Amniotic epithelial cell (primary cell): ENCODE data around the gene PPM1A.

Experiments used
- DNase-seq: peaks from one replicate; pipeline ENCODE4 v3.0.0-alpha.2; 2010; ENCODE audit warnings: low read depth

The PPM1A gene

DNA sequence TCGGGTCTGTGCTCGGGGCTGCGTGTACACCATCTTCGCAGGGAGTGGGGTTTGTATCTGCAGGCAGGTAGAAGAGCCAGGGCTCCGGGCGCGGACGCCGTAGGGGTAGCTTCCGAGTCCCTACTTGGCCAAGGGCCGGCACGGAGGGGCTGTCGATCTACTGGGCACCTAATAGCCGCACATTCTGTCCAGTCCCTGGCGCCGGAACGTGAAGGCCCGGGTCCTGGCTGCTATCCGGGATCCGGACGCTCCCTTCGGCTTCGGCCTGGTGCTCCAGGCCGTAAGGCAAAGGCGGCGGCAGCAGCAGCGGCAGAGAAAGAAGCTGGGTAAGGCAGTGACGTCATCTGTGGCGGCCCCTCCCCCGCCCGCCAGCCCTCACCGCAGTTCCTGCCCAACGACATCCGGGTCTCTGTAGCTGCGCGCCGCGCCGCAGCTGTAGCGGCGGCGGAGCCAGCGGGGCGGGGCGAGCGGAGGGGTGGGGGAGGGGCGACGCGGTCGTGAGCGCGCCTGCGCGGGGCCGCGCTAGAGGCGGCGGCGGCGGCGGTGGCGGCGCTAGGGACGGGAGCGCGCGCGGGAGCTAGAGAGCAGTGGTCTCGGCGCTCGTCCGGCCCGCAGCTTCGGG, at the start of gene PPM1A:
Gene PPM1A (plus strand): TSS at position 525 of the 622 bp plus-strand sequence. CDS start 33,483 bp downstream, outside the sequence.
- peak; percentile 90 for DNase-seq

DNA sequence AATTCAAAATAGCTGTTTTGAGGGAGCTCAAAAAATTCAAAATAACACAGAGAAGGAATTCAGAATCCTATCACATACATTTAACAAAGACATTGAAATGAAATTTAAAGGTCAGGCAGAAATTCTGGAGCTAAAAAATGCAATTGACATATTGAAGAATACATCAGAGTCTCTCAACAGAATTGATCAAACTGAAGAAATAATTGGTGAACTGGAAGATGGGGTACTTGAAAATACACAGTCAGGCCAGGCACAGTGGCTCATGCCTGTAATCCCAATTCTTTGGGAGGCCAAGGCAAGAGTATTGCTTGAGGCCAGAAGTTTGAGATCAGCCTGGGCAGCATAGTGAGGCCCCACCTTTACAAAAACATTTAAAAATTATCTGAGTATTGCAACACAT, 49.7 kb upstream of the PPM1A start:
- no peak for DNase-seq

DNA sequence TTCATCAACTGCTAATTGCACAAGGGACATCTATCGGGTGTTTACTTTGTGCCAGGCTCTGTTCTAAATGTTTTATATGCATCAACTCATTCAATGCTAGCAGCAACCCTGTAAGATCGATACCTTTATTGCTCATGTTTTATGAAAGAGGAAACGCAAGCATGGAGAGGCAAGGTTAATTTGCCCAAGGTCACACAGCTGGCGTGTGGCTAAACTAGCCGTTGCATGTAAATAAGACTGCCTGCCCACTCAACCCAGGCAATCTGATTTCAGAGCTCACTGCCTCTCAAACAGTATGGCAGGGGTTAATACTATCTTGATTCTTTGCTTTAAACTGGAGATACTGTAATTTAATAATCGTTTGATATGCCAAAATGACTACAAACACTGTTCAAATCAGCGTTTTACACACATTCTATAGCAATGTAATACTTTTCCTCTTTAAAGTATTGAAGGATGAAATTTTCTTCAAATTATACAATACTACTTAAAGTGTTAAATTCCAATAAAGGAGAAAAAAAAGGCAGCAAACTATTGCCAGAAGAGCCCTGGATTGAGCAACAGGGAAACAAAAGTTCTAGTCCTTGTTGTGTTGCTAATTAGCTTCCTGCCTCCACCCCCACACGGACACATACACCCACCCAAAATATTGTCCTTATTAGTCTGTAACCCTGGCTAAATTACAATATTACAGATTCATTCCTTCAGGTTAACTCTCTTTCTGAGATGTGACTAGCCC, 44.7 kb upstream of the PPM1A start:
- no peak for DNase-seq

DNA sequence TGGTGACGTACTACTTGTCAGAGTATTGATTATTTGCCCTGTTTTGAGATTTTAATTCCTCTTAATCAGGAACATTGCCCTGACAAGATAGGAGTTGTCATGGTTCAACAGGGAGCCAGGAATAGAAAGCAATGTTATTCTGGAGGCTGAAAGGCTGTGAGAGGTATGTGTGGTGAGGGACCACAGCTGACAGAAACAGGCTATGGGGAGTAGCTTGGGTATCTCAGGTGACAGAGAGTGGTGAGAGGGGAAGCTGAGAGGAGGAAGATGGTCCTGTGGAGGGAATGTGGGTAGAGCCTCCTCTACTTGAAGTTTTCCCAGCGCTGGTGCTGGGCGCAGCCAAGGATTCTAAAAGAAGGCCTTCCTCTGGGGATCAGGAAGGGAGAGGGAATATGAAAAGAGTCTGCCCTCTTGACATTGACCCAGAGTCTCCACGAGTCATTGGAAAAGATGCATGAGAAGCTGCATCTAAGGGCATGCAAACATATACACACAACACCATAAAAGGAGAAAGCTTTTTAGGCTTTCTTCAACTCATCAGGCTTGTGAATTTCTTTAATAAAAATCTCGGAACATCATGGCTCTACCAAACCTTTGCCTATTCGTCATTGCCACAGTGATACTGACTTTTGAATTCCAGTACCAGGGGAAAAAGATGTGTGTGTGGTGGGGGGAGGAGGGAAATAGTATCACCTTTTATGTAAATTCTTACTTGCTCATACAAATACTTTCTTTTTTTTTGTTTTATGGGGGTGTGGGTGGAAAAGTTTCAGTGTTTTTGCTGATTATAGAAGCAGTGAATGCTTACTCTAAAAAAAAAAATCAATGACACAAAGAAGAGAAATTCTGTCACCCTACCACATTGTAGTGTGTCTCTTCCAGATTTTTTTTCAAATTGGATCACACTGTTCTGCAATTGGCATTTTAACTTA, 43.9 kb upstream of the PPM1A start:
- no peak for DNase-seq

DNA sequence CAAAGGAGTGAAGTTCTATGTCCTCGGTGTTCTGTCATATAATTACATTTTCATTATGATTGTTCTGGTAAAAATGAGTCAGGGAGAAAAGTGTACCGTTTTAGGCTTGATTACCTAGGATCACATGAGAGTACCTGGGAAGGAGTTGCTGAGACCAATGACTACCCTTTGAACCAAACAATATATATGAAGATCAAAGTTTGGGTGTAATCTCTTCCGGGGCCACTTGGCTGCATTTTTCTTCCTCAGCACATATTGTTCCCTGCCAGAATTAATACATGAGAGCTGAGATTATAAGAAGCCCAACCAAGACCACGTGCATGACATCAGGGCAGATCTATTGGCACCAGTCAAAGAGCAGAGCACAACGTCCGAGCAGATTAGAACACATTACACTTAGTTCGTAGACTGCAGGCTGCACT, 42.8 kb upstream of the PPM1A start:
- DNase-seq: no peak

DNA sequence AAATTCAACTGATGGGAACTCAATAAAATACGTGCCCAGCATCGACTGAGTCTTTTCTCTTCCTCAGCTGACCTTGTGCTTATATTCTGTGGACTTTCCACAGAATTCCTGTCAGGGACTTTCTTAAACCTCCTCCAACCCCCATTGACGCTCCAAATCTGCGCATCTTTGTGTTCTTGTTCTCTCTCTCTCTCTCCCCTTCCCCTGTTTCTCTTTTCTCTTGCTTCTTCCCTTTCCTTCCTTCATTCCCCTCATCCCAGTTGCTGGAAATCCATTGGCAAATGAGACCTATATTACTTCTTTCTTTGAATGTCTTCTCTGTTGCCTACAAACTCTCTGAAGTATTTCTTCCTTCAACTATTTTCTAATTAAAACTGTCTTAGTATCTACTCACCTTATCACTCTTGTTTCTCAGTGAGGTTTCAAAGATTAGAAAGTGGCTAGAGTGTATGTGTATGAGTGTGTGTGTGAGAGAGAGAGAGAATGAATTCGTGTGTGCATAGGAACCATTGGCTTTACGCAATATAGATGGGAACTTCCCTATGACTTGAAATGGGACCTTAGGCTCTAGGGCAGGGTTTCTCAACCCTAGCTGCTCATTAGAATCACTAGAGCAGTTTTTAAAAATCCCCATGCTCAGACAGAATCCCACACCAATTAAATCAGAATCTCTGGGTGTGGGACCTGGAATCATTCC, 42.0 kb upstream of the PPM1A start:
- DNase-seq: no peak

DNA sequence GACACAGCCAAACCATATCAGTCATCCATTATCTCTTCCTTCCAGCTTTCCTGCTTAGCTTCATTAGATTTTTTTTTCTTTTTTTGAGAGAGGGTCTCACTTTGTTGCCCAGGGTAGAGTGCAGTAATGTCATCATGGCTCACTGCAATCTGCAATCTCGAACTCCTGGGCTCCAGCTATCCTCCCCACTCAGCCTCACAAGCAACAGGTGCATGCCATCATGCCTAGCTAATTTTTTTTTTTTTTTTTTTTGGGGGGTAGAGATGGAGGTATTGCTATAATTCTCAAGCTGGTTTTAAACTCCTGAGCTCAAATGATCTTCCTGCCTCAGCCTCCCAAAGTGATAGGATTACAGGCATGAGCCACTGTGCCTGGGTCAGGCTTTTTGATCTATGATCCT, 38.3 kb upstream of the PPM1A start:
- no peak for DNase-seq

DNA sequence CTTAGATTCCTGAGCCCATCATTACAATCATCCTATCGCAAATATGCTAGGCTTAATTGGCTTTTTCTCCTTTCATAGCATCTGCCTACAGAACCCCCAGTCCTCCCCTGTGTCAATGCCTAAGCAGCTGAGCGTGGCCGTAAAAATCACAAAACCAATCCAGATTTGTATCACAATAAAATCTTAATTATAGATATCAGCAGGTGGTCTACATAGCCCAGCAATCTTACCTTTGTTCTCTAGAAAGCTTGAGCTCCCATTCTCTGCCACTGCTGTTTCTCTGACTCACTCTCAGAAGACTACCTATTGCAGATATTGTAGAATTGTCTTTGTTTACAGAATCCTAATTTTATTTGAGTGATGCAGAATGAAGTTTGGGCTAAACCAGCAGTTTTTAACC, 37.9 kb upstream of the PPM1A start:
- DNase-seq: no peak

DNA sequence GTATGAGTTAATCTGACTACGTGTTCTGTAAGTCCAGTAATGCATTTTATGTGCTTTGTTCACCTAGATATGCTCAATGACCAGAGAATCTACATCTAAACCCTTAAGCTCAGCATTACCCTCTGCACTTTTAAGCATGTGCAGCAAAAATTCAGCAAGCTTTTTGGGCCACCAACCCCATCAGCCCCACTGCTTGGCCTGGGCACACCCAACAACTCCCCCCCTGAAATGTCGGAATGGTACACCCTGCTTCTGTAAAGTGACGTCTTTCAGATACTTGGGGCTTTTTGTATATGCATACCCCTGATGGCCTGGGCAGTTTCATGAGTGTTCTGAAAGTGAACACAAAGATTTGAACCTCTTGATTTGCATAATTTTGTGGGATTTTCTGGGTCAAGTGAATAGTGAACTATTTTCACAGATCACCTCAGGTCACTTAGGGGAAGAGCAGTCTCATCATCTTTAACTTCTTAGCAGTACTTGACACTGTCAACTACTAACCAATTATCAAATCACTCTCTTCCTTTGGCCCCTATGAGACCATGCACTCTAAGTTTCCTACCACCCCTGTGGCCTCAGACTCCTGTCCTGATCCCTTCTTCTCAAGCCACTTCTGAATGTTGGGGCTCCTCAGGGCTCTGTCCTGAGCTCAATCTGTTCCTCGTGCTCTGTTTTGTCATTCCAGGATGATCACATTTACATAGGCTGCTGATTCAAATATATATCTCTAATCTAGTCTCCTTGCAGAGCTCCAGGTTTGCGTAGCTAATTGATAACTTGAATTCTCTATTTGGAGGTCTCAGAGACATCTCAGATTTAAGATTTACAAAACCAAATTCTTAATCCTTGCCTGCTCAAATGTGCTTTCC, 36.3 kb upstream of the PPM1A start:
- no peak for DNase-seq

DNA sequence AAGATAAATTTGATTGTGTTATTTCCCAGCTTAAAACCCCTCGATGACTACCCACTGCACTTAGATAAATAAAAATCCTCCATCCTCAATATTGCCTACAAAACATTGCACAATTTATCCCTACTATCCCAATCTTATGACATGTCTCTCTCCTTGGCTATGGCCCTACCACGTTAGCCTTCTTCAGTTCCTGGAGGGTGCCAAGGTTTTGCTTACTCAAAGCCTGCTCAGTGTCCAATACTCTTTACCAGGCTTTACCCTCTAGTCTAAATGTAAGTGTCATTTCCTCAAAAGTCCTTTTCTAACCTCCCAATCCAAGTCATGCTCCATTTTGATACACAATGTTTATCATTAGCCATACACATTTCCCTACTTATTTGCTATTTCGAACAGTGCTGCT, 35.0 kb upstream of the PPM1A start:
- DNase-seq: no peak

DNA sequence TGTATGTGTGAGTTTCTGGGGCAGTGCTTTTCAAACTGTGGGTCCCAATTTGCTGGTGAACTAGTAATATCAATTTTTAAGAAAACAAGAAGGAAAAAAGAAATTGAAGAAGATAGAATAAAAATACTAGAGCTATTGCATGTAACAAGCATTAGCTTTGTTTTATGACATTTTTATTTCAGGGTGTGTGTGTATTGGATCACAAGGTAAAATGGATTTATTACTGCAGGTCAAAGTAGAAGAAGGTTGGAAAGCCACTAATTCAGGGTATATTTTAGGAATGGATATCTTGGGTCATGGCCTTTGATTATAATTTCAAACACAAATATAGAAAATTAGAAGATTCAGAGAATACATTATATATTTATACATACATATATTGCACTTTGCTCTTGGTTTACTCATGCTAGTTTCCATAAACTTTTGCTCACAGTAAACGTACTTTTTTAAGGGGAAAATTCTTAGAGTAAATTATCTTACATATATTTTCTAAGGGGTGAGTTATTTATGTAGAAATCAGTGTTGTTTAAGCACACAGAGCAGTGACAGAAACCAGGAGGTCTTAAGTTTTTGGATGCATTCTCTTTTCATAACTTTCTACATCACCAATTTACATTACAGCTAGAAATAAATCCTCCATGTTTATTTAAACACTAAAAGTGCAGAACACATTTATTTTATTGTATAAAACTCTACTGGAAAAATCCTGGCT, 34.5 kb upstream of the PPM1A start:
- DNase-seq: no peak

DNA sequence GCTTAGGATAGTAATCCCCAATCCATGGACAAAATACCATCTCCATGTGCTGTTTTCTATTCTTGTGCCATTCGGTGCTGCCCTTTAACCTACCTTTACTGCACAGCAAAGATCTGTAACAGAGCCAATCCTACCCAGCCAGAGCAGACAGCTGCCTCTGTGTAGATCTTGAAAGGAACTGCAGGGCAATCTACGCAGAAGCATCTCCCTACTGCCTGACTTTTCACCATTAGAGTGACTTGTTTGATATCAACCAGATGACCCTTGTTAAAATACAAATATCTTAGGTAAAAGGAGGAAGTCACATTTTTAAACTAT, 33.9 kb upstream of the PPM1A start:
- no peak for DNase-seq

DNA sequence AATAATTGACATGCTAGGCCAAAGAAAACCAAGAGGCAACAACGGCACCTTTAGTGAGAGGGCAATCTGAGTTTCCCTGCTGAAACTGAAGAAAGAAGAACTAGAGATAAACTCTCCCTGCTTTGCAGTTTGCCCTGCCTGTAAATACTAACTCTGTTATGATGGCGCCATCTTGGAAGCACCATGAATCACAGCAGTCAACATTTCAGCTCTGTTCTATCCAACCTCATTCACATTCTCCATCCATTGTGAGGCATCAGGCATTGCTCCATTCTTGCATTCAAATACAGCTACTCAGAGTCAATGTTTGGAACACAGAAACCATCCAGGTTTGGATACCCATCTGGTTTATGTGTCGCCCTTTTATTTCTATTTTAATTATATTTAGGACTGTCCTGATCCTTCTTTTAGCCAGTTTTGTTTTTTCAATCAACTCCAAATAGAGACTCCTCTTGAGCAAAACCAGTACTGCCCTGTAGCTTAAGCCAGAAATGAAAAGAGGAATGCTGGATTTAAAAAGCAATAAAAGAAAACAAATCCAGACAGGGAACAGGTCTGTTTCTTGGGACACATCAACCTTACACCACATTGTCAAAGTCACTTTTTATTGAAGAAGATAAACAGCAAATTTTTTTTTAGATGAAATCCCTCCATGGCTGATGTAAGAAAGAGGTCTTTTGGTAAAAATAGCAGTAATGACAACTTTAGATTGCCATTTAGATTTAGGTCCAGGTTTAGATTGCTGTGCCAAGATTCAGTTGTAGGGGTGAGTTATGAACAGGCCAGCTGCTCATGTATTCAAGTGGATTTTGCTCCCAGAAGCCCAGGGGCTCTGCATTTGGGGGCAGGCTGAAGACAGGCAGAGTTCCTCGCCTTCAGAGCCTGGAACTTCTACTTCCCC, 33.3 kb upstream of the PPM1A start:
- no peak for DNase-seq

DNA sequence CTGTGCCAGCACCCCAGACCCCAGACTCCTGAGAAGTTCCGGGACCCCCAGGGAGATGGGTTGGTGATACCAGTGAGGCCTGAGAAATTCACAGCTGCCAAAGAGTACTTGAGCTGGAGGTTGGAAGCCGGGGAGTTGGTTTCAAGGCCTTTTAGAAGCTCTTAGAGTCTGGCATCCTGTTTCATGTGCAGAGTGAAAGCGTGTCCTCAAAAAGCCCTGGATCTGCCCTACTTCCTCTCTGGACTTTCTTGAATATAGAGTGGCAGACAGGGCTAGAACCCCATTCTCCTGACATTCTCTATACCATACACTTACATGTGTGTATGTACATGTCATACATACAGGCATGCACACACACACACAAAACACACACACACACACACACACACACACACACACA, 31.3 kb upstream of the PPM1A start:
- no peak for DNase-seq

DNA sequence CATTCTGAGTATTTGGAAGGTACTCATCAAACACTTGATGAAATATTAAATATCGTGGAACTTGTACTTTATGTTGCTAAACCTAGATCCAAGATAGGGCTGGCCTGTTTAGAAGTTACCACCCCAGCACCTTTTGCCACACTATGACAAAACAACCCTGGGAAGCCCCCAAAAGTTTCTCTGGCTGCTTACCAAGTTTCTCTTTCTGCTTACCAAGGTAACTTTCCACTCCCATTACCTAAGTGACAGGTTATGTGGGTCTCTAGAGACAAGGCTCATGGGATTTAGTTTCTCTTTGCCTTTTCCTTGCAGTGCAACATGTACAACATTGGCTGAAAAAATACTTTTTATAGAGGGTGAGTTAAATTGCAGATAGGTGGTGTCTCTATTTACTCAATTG, 28.9 kb upstream of the PPM1A start:
- no peak for DNase-seq

DNA sequence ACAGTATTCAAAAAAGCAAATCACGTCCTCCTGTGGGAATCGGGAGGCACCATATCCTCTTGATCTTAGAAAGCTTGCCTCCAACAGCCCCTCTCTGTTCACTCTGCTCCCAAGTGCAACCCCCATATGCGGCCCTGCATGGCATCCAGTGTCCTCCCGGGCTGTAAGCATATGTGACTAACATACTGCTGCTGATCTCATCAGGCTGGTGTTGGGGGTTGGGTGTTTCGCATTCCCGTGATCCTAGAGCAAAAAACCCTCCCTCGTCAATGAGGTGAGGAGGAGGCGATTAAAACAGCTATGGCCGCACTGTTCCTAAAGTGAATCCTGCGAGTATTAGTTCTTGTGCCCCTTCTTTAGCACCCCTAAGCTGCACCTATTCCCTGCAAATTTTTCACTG, 28.1 kb upstream of the PPM1A start:
- no peak for DNase-seq

DNA sequence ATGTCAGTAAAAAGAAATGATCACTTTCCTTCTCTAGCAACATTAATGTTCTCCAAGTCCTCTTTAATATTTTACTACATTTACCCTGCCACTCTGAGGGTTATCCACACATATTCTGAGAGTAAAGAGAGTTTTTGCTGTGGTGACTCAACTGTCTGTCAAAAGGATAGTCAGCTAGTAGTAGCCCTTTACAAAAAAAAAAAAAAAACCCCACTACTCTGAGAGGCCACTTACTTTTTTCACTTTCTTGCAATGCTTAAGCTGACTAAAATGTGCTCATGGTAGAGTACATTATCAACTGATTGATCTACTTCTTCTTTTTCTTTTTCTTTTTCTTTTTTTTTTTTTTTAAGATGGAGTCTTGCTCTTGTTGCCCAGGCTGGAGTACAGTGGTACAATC, 27.6 kb upstream of the PPM1A start:
- DNase-seq: no peak

DNA sequence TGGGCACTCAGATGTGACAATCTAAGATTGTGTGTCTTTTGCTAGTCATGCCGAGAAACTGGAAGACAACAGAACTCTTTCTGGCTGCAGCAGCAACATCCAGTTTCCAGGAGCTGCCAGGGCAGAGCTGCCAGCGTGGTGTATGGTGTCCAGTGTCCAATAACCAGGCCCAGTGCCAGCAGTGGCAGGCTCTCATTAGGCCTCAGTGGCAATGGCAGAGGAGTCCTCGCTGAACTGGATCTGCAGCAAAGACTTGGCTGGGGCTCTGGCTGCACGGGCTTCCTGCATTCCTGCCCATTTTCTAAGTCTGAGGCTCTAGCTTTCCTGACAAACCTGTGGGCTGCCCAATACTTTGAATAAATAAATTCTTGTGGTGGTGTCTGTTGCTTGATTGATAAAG, 26.2 kb upstream of the PPM1A start:
- no peak for DNase-seq

DNA sequence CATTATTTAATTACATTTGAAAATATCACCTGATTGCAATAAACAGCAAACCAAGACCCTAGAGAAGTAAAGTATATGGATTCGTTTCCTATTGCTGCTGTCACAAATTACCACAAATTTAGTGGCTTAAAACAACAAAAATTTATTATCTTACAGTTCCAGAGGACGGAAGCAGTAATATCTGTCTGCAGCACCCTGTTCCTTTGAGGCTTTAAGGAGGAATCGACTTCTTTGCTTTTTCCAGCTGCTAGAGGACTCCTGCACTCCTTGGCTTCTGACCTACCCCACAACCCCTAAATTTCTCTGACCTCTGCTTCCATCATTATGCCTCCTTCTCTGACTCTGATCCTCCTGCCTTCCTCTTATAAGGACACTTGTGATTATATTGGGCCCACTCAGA, 23.8 kb upstream of the PPM1A start:
- no peak for DNase-seq

DNA sequence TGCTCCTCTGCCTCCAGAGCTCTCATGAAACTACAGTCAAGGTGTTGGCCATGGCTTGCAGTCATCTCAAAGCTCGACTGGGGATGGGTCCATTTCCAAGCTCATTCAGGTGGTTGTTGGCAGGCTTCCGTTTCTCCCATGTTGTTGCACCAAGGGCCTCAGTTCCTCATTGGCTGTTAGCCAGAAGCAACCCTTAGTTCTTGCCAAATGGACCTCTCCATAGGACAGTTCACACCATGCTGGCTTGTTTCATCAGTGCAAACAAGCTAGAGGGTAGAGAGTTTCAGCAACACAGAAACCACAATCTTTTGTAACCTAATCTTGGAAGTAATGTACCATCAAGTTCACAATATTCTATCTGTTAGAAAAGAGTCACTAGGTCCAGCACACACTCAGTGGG, 22.7 kb upstream of the PPM1A start:
- peak; percentile 13 for DNase-seq
